Skeletal muscle tissue (tissue), 4 donors: ENCODE measurements around the gene TSPO. TPM values are rescaled to one million over a fixed set of nuclear protein-coding genes. Genes with fewer than 3 reads are reported as not detected.

Experiments
- H3K27ac ChIP-seq: one replicate; pipeline ENCODE4 v1.7.0; 2013; ENCODE audit warnings: mild to moderate bottlenecking, low read depth, low read length, inconsistent platforms
- H3K27me3 ChIP-seq, 3 donors: one replicate each; pipeline ENCODE4 v1.7.0; 2013; ENCODE audit warnings: low read length in 3 of 3; ENCODE audit not compliant: control insufficient read depth in 3 of 3, insufficient read depth in 3 of 3
- H3K36me3 ChIP-seq, 3 donors: one replicate each; pipeline ENCODE4 v1.7.0; 2013; ENCODE audit warnings: low read length in 3 of 3; ENCODE audit not compliant: control insufficient read depth in 3 of 3, insufficient read depth in 3 of 3
- H3K4me1 ChIP-seq, 3 donors: one replicate each; pipeline ENCODE4 v1.7.0; 2013; ENCODE audit warnings: low read length in 3 of 3, mild to moderate bottlenecking in 3 of 3; ENCODE audit not compliant: control insufficient read depth in 3 of 3, insufficient read depth in 3 of 3
- H3K4me3 ChIP-seq, 3 donors: one replicate each; pipeline ENCODE4 v1.7.0; 2013; ENCODE audit warnings: low read length in 3 of 3
- H3K9ac ChIP-seq, 3 donors: one replicate each; pipeline ENCODE4 v1.7.0; 2013; ENCODE audit warnings: low read length in 3 of 3, mild to moderate bottlenecking in 3 of 3, moderate library complexity in 2 of 3, low read depth in 1 of 3
- H3K9me3 ChIP-seq, 3 donors: one replicate each; pipeline ENCODE4 v1.7.0; 2013; ENCODE audit warnings: low read length in 3 of 3; ENCODE audit not compliant: control insufficient read depth in 3 of 3
- total RNA-seq: library from RNA; depleted of rRNA; stranded (reverse); fragments of >200 nt; gene quantifications from one replicate; pipeline ENCODE4 v1.2.3, GENCODE V29; 2014
- donor health status: Osteomylitis.

The TSPO gene
- total RNA-seq, 1 donor from 2014 or later, result 69.4 TPM

GRCh38 chr22:43129426-43130425, 21.6 kb upstream of the TSPO start:
- H3K9ac ChIP-seq, result peak overlapping the region in 1 of 3 donors; percentile 20
- H3K9me3 ChIP-seq, result no peaks in the 10 kb centered on the region
- H3K36me3 ChIP-seq, result peaks cover 8 to 25% (median 13%) of the 10 kb centered on the region in 3 donors
- H3K4me1 ChIP-seq, result peaks cover 4 to 8% (median 6%) of the 10 kb centered on the region in 3 donors
- H3K27me3 ChIP-seq, result peaks cover 3 to 15% (median 14%) of the 10 kb centered on the region in 3 donors
- no peak overlapping the region for H3K27ac ChIP-seq
- no peak overlapping the region for H3K4me3 ChIP-seq

- Histone ChIP-seq H3K27me3 (peaks cover 3 to 15% (median 14%) of the 10 kb centered on the region in 3 donors), H3K9me3 (no peaks in the 10 kb centered on the region), H3K4me3 (no peak overlapping the region), H3K4me1 (peaks cover 4 to 11% (median 7%) of the 10 kb centered on the region in 3 donors), H3K36me3 (peaks cover 16 to 42% (median 24%) of the 10 kb centered on the region in 3 donors), H3K27ac (no peak overlapping the region), H3K9ac (no peak overlapping the region)
Observed at GRCh38 chr22:43131773-43132501, 19.4 kb upstream of the TSPO start.

DNA sequence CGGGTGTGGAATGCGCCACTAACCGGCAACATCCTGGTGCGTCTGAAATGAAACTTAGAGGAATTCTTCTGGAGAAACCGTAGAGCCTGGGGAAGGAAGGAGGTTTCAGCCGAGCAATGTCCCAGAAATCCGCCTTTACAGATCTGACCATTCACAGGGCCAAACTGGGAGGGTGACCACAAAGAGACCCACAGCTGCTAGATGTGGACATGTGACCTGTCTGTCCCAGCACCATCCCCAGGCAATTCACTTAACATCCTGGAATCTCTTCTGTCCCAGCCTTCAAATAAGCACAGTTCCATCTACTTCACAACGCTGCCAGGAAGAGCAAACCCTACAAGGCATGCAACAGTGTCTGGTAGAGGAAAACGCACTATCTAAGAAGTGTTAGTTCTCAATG, 18.0 kb upstream of the TSPO start:
- no peaks in the 10 kb centered on the region for H3K9me3 ChIP-seq
- H3K27ac ChIP-seq, result no peak overlapping the region
- H3K36me3 ChIP-seq, result peaks cover 22 to 53% (median 33%) of the 10 kb centered on the region in 3 donors

GRCh38 chr22:43134553-43134952, 16.8 kb upstream of the TSPO start:
- H3K27me3 ChIP-seq, result peaks cover 0 to 3% (median 3%) of the 10 kb centered on the region in 3 donors
- no peak overlapping the region for H3K27ac ChIP-seq
- H3K4me3 ChIP-seq, result no peak overlapping the region
- no peaks in the 10 kb centered on the region for H3K9me3 ChIP-seq
- no peak overlapping the region for H3K9ac ChIP-seq
- H3K4me1 ChIP-seq, result peaks cover 4 to 13% (median 5%) of the 10 kb centered on the region in 3 donors
- H3K36me3 ChIP-seq, result peaks cover 30 to 61% (median 44%) of the 10 kb centered on the region in 3 donors

More for the DNA sequence above, 18.0 kb upstream of the TSPO start:
- Histone ChIP-seq H3K4me1 (peaks cover 4 to 13% (median 7%) of the 10 kb centered on the region in 3 donors), H3K27me3 (peaks cover 3 to 10% (median 9%) of the 10 kb centered on the region in 3 donors), H3K4me3 (no peak overlapping the region), H3K9ac (no peak overlapping the region)

GRCh38 chr22:43135565-43135964, 15.8 kb upstream of the TSPO start:
- Histone ChIP-seq H3K36me3 (peaks cover 38 to 69% (median 52%) of the 10 kb centered on the region in 3 donors), H3K27me3 (no peaks in the 10 kb centered on the region), H3K4me1 (peaks cover 4 to 13% (median 5%) of the 10 kb centered on the region in 3 donors), H3K9ac (no peak overlapping the region), H3K27ac (no peak overlapping the region), H3K4me3 (no peak overlapping the region), H3K9me3 (no peaks in the 10 kb centered on the region)

DNA sequence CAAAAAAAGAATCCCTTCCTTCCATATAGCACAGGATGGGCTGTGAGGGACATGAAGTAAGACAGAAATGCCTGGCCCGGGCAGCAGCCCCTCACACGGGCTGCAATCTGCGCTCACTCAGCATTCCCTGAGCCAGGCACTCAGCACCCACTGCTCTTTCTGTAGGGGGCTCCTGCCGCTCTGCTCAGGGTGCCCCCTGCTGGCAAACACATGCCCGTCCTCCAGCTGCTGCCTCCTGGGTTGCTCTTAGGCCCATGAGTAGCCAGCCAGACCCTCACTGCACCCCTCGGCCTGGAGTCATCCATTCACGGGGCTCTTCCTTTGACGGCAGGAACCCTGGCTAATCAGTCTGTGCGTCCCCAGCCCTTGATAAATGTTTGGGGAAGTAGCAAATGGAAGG, 15.1 kb upstream of the TSPO start:
- H3K4me1 ChIP-seq, result peaks cover 4 to 19% (median 5%) of the 10 kb centered on the region in 3 donors
- no peak overlapping the region for H3K4me3 ChIP-seq
- H3K27me3 ChIP-seq, result no peaks in the 10 kb centered on the region
- H3K9ac ChIP-seq, result peak overlapping the region in 1 of 3 donors; percentile 33
- peaks cover 43 to 76% (median 59%) of the 10 kb centered on the region in 3 donors for H3K36me3 ChIP-seq
- H3K9me3 ChIP-seq, result no peaks in the 10 kb centered on the region
- no peak overlapping the region for H3K27ac ChIP-seq

DNA sequence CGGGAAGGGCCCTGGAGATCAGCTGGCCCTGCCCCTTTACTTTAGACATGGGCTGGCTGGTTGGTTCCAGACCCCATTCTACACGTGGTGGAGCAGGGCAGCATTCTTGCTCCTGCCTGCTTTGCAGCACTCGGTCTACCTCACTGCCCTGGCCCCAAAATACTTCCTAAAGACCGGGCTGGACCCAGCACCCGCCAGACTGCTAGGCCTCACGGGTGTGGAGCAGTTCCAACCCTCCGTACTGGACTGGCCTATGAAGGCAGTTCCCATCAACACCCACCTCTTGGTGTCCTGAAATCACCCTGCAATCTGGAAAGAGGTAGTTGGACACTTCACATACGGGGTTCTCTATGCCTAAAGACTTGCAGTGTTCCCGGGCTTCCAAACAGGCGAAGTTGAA, 14.6 kb upstream of the TSPO start:
- H3K9ac ChIP-seq, result peak overlapping the region in 1 of 3 donors; percentile 33
- H3K27ac ChIP-seq, result no peak overlapping the region
- H3K4me3 ChIP-seq, result no peak overlapping the region
- no peaks in the 10 kb centered on the region for H3K27me3 ChIP-seq
- no peaks in the 10 kb centered on the region for H3K9me3 ChIP-seq
- H3K36me3 ChIP-seq, result peaks cover 43 to 72% (median 59%) of the 10 kb centered on the region in 3 donors
- peaks cover 1 to 20% (median 2%) of the 10 kb centered on the region in 3 donors for H3K4me1 ChIP-seq

DNA sequence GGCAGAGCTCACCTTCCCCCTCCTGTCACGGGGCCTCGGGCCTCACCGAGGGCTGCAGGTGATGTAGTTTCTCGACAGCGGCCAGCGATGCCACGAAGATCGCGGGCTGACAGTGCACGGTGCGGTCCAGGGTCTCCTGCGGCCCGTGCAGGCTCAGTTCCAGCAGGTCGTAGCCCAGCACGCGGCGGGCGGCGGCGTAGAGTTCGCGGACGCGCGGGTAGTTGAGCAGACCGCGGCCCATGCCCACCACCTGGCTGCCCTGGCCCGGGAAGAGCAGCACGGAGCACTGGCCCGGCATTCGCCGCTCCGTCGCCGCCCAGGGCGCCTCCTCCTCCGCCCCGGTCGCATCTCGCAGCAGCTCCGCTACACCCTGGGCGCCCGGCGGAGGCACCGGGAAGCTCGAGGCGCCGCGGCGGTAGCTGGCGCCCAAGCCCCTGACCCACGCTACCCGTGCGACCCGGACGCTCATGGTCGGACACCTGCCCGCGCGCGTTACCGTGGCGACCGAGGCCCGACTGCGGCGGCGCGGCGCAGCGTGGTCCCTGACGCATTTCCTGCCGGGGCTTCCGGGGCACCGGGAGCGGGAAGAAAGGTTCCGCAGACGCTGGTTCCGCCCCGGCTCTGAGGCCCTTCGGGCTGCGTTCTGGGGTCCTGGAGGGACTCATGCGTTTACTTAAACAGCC, 8.3 kb upstream of the TSPO start, which contains the start of gene MCAT:
TSS of gene MCAT (minus strand) at position 519 of the 683 bp plus-strand sequence. CDS start at position 469, 50 bp downstream.
- peak within 1 kb of the TSS; percentile 91 to 99 (median 97) for H3K4me3 ChIP-seq
- peaks cover 23 to 30% (median 27%) of the 10 kb centered on the region in 3 donors for H3K36me3 ChIP-seq
- H3K27ac ChIP-seq, result peak within 1 kb of the TSS; percentile 54
- H3K27me3 ChIP-seq, result no peaks in the 10 kb centered on the region
- peak within 1 kb of the TSS; percentile 83 to 88 (median 86) for H3K9ac ChIP-seq
- no peaks in the 10 kb centered on the region for H3K9me3 ChIP-seq
- peaks cover 4 to 24% (median 9%) of the 10 kb centered on the region in 3 donors for H3K4me1 ChIP-seq

- no peak overlapping the region for H3K4me3 ChIP-seq
- H3K9ac ChIP-seq, result no peak overlapping the region
- H3K9me3 ChIP-seq, result no peaks in the 10 kb centered on the region
- H3K27ac ChIP-seq, result no peak overlapping the region
- H3K36me3 ChIP-seq, result peaks cover 10 to 14% (median 13%) of the 10 kb centered on the region in 3 donors
- H3K27me3 ChIP-seq, result no peaks in the 10 kb centered on the region
- H3K4me1 ChIP-seq, result peaks cover 4 to 24% (median 9%) of the 10 kb centered on the region in 3 donors
Observed at GRCh38 chr22:43144949-43145348, 6.4 kb upstream of the TSPO start.
